GM21390 (cell line): ENCODE results near the gene HIP1R.
"Not testable (repeated sequence)": the region's sequence is repeated elsewhere in the genome, so short reads cannot be mapped to it uniquely, and the experiment has no call there.

Experiments used
- ATAC-seq: cut with Tn5 transposase; IDR thresholded peaks from one replicate; pipeline ENCODE4 v1.9.1; 2021; ENCODE audit not compliant: unreplicated experiment

The HIP1R gene

DNA sequence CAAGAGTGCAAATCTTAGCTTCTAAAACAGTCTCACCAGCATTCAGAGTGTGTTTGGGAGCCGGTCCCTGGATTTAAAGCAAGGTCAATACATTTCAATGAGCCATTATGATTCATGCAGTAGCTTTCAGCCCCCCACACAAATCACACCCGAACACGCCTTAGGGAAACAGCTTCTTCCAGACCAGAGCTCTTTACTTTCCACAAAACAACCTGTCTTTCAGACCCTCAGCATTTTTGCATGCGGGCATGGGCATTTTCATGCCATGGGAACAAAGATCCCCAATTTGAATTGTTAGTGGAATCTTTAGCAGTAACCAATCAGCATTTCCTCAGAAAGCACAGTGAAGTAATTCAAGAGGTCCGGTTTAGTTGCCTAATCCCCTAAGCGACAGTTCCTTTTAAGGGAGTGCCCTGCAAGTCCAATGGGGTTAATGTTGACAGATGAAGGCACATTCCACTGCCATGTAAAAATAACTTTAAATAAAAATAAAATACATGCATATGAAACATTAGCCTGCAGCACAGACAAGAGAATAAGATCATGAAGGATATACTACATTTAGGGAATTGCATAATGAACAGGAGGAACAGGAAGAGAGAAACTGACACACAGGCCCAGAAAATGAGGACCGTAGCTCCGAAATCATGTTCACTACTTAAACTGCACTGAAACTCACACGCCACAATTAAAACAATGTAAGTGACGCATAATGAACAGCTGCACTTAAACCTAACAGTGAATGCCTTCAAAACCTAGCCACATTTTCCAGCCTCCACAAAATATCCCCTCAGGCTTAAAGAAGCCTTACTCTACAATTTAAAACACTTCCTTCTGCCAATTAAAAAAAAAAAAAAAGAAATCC lies 56.6 kb downstream of the HIP1R start:
- no peak for ATAC-seq

- not testable (repeated sequence) for ATAC-seq
Observed at GRCh38 chr12:122892724-122893123, 57.5 kb downstream of the HIP1R start.

- ATAC-seq = no peak
Observed at GRCh38 chr12:122893208-122894153, 58.2 kb downstream of the HIP1R start.

DNA sequence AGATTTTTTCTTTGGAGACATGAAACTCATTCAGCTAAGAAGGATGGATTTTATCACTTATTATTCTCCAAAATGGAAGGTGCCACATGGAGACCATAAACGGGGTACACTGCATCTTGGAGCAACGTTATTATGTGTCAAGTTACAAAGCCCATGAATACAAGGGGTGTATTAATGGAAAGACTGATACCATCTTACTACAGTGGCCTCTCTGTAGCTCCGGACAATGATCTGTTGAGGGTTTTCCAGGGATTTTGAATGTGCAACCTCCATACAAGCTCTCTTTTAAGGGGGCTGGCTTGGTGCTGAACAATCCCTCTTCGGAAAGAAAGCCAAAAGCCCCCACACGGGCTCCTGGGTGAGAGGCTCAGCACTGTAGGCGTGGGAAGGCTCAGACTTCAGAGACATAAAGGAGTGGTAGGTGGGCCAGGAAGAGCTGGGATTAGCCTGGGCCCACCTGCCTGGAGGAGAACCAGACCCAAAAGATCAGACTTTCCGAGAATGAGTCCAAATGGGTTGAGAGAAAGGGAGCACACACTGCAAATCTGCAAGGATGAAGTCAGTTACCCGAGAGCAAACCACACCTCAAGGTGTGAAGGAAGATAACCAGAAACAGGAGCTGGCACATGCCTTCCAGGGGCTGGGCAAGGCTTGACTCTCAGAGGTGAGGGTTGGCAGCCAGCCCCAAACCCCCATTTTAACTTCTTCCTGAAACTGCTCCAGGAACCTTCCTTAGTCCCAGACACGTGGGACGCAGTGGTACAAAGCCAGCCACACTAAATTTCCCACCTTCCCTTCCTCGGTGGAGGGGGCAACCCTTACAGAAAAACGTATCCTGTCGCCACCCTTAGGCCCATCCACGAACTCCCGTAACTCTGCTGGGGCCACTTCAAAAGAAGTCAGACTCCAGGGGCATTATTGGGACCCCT lies 59.2 kb downstream of the HIP1R start:
- ATAC-seq = no peak

DNA sequence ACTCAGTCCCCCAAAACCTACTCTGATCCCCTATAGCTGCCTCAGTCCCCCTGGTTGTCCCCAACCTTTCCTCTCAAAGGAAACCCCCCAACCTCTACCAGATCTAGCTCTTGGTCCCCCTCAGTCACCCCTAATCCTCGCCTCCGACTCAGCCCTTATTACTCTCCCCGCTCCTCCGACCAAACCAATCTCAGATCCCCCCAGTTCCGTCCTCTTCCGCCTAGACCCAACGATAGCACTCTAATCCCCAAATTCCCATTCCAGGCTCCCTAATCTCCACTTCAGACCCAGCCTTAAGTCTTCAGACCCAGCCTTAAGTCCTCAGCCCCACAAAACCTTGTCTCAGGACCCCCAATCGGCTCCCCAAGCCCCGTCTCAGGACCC lies 60.1 kb downstream of the HIP1R start:
- ATAC-seq = no peak

DNA sequence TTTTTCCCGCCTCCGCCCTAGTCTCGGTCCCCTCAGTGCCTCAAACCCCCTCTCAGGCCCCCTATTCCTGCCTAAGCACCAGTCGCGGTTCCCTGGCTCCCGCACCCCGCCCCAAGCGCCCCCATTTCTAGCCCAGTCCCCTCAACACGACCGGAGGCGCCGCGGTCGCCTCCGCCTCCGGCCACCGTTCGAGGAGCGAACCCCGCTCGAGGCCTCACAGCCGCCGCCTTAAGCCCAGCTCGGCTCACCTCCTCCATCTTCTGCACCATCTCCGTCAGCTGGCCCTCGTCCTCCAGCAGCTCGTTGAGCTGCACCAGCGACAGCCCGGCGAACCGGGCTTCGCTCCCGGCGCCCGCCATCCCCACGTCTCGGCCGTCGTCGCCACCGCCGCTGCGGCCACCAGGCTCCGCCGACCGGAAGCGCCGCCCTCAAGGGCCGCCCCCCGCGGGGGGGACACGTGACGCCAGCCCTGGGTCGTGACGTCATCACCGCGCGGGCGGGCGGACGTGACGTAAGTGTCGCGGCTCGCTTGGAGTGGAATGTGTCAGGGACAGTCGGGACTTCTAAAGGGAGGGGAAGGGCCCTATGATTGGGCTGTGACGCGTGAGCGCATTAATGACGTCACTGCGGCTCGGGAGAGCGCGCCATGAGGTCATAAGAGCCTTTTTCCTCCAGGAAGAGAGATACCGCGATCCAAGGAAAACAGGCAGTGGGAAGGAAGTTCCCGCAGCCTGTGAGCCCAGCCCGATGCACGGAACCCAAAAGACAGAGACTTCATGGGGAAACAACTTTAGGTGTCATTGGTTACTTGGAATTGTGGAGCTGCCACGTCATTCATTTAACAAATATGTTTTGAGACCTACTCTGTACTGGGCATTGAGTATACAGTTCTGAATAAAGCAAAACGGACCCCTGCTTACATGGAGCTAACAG lies 60.7 kb downstream of the HIP1R start, which contains the start of gene VPS37B:
VPS37B (minus strand) TSS at position 421 of the 933 bp plus-strand sequence; CDS start at position 359, 62 bp downstream.
- ATAC-seq = peak; percentile 50

DNA sequence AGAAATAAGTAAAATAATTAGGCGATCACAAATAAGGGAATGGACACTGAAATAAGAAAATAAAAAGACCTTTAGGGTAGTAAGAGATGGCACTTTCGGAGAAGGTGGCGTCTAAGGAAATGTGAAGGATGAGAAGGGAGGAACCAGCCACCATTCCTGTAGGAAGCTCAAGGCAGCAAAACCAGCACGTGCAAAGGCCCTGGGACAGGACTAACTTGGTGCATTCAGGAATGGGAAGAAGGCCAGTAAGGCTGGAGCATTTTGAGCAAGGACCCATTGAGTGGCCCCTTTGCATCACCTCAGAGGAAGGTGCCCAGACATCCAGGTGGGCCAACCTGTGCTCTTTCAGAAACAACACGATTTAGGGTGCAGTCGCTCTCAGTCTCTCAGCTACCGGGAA lies 61.4 kb downstream of the HIP1R start:
- no peak for ATAC-seq

GRCh38 chr12:122899887-122900286 lies 64.6 kb downstream of the HIP1R start:
- ATAC-seq = no peak

GRCh38 chr12:122902854-122903692 lies 67.8 kb downstream of the HIP1R start:
- no peak for ATAC-seq

DNA sequence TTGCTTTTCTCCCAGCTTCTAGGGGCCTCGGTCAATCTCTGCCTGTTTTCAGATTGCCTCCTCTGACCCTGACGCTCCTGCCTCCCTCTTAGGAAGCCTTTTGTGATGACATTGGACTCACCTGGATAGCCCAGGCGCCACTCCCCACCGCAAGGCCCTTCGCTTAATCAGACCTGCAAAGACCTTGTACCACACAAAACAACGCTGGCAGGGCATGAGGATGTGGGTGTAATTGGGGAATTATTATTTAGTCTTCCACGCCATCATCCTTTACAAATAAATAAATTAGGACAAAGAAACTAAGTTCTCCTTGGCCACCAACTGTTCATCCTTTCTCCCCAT lies 68.4 kb downstream of the HIP1R start:
- ATAC-seq = no peak

- not testable (repeated sequence) for ATAC-seq
Observed at GRCh38 chr12:122905258-122905657, 70.0 kb downstream of the HIP1R start.

- ATAC-seq = no peak
Observed at GRCh38 chr12:122908915-122909314, 73.7 kb downstream of the HIP1R start.

- ATAC-seq = no peak
Observed at GRCh38 chr12:122909442-122910288, 74.4 kb downstream of the HIP1R start.
